OCI-LY3 (cell line): ENCODE data around the gene MYL4.

Source experiments
- H2AFZ ChIP-seq: fragments of 200-600, 300-600 bp; shearing (Covaris generic); 2 replicates; pipeline ENCODE4 v1.6.0; 2014; ENCODE audit warnings: antibody characterized with exemption, low read depth, low read length
- H3K27ac ChIP-seq: fragments of 200-600, 300-600 bp; sonication (generic); 2 replicates; pipeline ENCODE4 v1.5.1; 2014; ENCODE audit warnings: mild to moderate bottlenecking, low read length, moderate library complexity, mixed read lengths
- H3K27me3 ChIP-seq: fragments of 200-600, 300-600 bp; sonication (generic); 2 replicates; pipeline ENCODE4 v1.6.1; 2014; ENCODE audit warnings: low read depth, low read length, mixed read lengths
- H3K36me3 ChIP-seq: fragments of 200-600, 300-600 bp; sonication (generic); replicated peaks from 2 replicates; pipeline ENCODE3; 2014; ENCODE audit warnings: low read depth, low read length, mixed read lengths
- H3K4me1 ChIP-seq: fragments of 300-600, 200-600 bp; sonication (generic); 2 replicates; pipeline ENCODE4 v1.6.1; 2014; ENCODE audit warnings: low read length, mixed read lengths
- H3K4me2 ChIP-seq: fragments of 200-600, 300-600 bp; sonication (generic); 2 replicates; pipeline ENCODE4 v1.6.1; 2014; ENCODE audit warnings: low read length, mixed read lengths
- H3K4me3 ChIP-seq: fragments of 300-600, 200-600 bp; sonication (generic); 2 replicates; pipeline ENCODE4 v1.5.1; 2014; ENCODE audit warnings: antibody characterized with exemption, mild to moderate bottlenecking, low read length, moderate library complexity
- H3K79me2 ChIP-seq: fragments of 300-600, 200-600 bp; shearing (Covaris generic); 2 replicates; pipeline ENCODE4 v1.6.1; 2014; ENCODE audit warnings: mild to moderate bottlenecking, low read length, mixed read lengths
- H3K9ac ChIP-seq: fragments of 300-600, 200-600 bp; shearing (Covaris generic); 2 replicates; pipeline ENCODE4 v1.6.0; 2014; ENCODE audit warnings: mild to moderate bottlenecking, low read length, moderate library complexity
- H3K9me3 ChIP-seq: fragments of 200-600, 300-600 bp; shearing (Covaris generic); 2 replicates; pipeline ENCODE4 v1.6.1; 2014; ENCODE audit warnings: low read length, mixed read lengths; ENCODE audit not compliant: insufficient read depth
- H4K20me1 ChIP-seq: fragments of 200-600, 300-600 bp; sonication (generic); 2 replicates; pipeline ENCODE4 v1.6.1; 2016; ENCODE audit warnings: low read length, mixed read lengths; ENCODE audit not compliant: insufficient read depth
- CTCF ChIP-seq: fragments of 200-600, 300-600 bp; sonication (generic); IDR thresholded peaks from 2 replicates; pipeline ENCODE4 v1.5.1; 2014; ENCODE audit warnings: antibody characterized with exemption, low read length, low read depth
- EZH2phosphoT487 ChIP-seq: fragments of 200-600 bp; shearing (Covaris generic); IDR thresholded peaks from 2 replicates; pipeline ENCODE4 v1.6.1; 2018; ENCODE audit warnings: antibody characterized with exemption, mixed run types, low read depth

MYL4 gene

GRCh38 chr17:47232465-47232864 lies 23.3 kb downstream of the MYL4 start:
- Histone ChIP-seq H3K79me2 (no peaks in the 10 kb centered on the region), H3K27me3 (no peaks in the 10 kb centered on the region), H3K36me3 (no peaks in the 10 kb centered on the region), H2AFZ (no peak overlapping the region), H3K9me3 (no peaks in the 10 kb centered on the region), H3K4me3 (no peak overlapping the region), H4K20me1 (no peaks in the 10 kb centered on the region), H3K27ac (no peak overlapping the region), H3K9ac (no peak overlapping the region), H3K4me1 (peaks cover 27% of the 10 kb centered on the region), H3K4me2 (no peak overlapping the region)
- TF ChIP-seq EZH2phosphoT487 = no peak

- no peaks in the 10 kb centered on the region for H3K27me3 ChIP-seq
- no peak overlapping the region for H2AFZ ChIP-seq
- H3K27ac ChIP-seq = no peak overlapping the region
- H3K36me3 ChIP-seq = no peaks in the 10 kb centered on the region
- H4K20me1 ChIP-seq = no peaks in the 10 kb centered on the region
- no peaks in the 10 kb centered on the region for H3K9me3 ChIP-seq
- H3K4me1 ChIP-seq = peaks cover 25% of the 10 kb centered on the region
- H3K79me2 ChIP-seq = no peaks in the 10 kb centered on the region
- no peak overlapping the region for H3K4me2 ChIP-seq
- no peak overlapping the region for H3K4me3 ChIP-seq
- no peak overlapping the region for H3K9ac ChIP-seq
- TF ChIP-seq CTCF (no peak), EZH2phosphoT487 (no peak)
Measured at GRCh38 chr17:47235506-47235905, 26.4 kb downstream of the MYL4 start.

- Histone ChIP-seq H3K4me2 (no peak overlapping the region), H3K4me3 (no peak overlapping the region), H3K36me3 (no peaks in the 10 kb centered on the region), H3K9ac (no peak overlapping the region), H3K79me2 (no peaks in the 10 kb centered on the region), H3K4me1 (peaks cover 26% of the 10 kb centered on the region), H2AFZ (no peak overlapping the region), H3K9me3 (no peaks in the 10 kb centered on the region), H4K20me1 (no peaks in the 10 kb centered on the region), H3K27ac (no peak overlapping the region), H3K27me3 (no peaks in the 10 kb centered on the region)
- TF ChIP-seq EZH2phosphoT487 (no peak), CTCF (no peak)
Measured at GRCh38 chr17:47235923-47236322, 26.8 kb downstream of the MYL4 start.

GRCh38 chr17:47237841-47238240 lies 28.7 kb downstream of the MYL4 start:
- Histone ChIP-seq H3K4me2 (no peak overlapping the region), H4K20me1 (no peaks in the 10 kb centered on the region), H3K4me1 (peaks cover 13% of the 10 kb centered on the region), H3K4me3 (no peak overlapping the region), H2AFZ (no peak overlapping the region), H3K9me3 (no peaks in the 10 kb centered on the region), H3K79me2 (no peaks in the 10 kb centered on the region), H3K27ac (no peak overlapping the region), H3K9ac (no peak overlapping the region), H3K27me3 (no peaks in the 10 kb centered on the region), H3K36me3 (no peaks in the 10 kb centered on the region)
- TF ChIP-seq EZH2phosphoT487 (no peak), CTCF (no peak)
